ENCODE data around the gene GHDC. TPM values are rescaled to one million over a fixed set of nuclear protein-coding genes. Genes with fewer than 3 reads are reported as not detected.
"Not testable (repeated sequence)": the region's sequence is repeated elsewhere in the genome, so short reads cannot be mapped to it uniquely, and the experiment has no call there.

GHDC gene
- total RNA-seq, 1 experiment from 2014 or later = 27.0 TPM

GRCh38 chr17:42153919-42154742 is 40.2 kb downstream of the GHDC start:
- DNase-seq (ENCODE audit: low spot score) = no peak

GRCh38 chr17:42146911-42147607 is 47.2 kb downstream of the GHDC start:
- DNase-seq (ENCODE audit: low spot score) = no peak

- DNase-seq (ENCODE audit: low spot score) = not testable (repeated sequence)
These were observed 51.2 kb downstream of the GHDC start for GRCh38 chr17:42143138-42143537.

- DNase-seq (ENCODE audit: low spot score) = peak; percentile 26
These were observed 51.9 kb downstream of the GHDC start for GRCh38 chr17:42142371-42142896.

GRCh38 chr17:42141382-42141781 is 52.9 kb downstream of the GHDC start:
- DNase-seq (ENCODE audit: low spot score) = no peak

- DNase-seq (ENCODE audit: low spot score) = not testable (repeated sequence)
These were observed 53.6 kb downstream of the GHDC start for GRCh38 chr17:42140690-42141089.

Other genes with a start within 250 kb of the GHDC start
- gene CNP, start 227.7 kb downstream of the GHDC start, total RNA-seq (2014; rRNA removed; shearing (Covaris generic)) = 110 and 127 TPM in 2 replicates
- gene DNAJC7, start 177.1 kb downstream of the GHDC start, total RNA-seq (2014; rRNA removed; shearing (Covaris generic)) = 118 and 132 TPM in 2 replicates
- gene NKIRAS2, start 174.4 kb downstream of the GHDC start, total RNA-seq (2014; rRNA removed; shearing (Covaris generic)) = 48.6 and 51.8 TPM in 2 replicates
- not detected in 2 replicates for gene C17orf113, start 143.9 kb downstream of the GHDC start, total RNA-seq (2014; rRNA removed; shearing (Covaris generic))
- not detected in 2 replicates for gene ZNF385C, start 96.0 kb downstream of the GHDC start, total RNA-seq (2014; rRNA removed; shearing (Covaris generic))
- 7.8 and 10.0 TPM in 2 replicates for gene DHX58, start 81.8 kb downstream of the GHDC start, total RNA-seq (2014; rRNA removed; shearing (Covaris generic))
- 19.9 and 22.3 TPM in 2 replicates for gene KAT2A, start 73.1 kb downstream of the GHDC start, total RNA-seq (2014; rRNA removed; shearing (Covaris generic))
- not detected in 2 replicates for gene HSPB9, start 71.7 kb downstream of the GHDC start, total RNA-seq (2014; rRNA removed; shearing (Covaris generic))
- 96.9 and 131 TPM in 2 replicates for gene RAB5C, start 39.5 kb downstream of the GHDC start, total RNA-seq (2014; rRNA removed; shearing (Covaris generic))
- 0.02 TPM in 1 of 2 replicates, not detected in the other for gene KCNH4, start 13.4 kb downstream of the GHDC start, total RNA-seq (2014; rRNA removed; shearing (Covaris generic))
- gene HCRT, start 9.0 kb downstream of the GHDC start, total RNA-seq (2014; rRNA removed; shearing (Covaris generic)) = not detected in 2 replicates
- 23.4 and 30.9 TPM in 2 replicates for gene STAT5B, start 81.9 kb upstream of the GHDC start, total RNA-seq (2014; rRNA removed; shearing (Covaris generic))
- gene STAT5A, start 94.0 kb upstream of the GHDC start, total RNA-seq (2014; rRNA removed; shearing (Covaris generic)) = 5.0 and 5.5 TPM in 2 replicates
- gene STAT3, start 193.9 kb upstream of the GHDC start, total RNA-seq (2014; rRNA removed; shearing (Covaris generic)) = 78.5 and 92.9 TPM in 2 replicates
- gene CAVIN1, start 228.8 kb upstream of the GHDC start, total RNA-seq (2014; rRNA removed; shearing (Covaris generic)) = 569 and 659 TPM in 2 replicates